Measurements from ENCODE around the gene GIPR. TPM values are rescaled to one million over a fixed set of nuclear protein-coding genes. Genes with fewer than 3 reads are reported as not detected.
"Not testable (repeated sequence)": the region's sequence is repeated elsewhere in the genome, so short reads cannot be mapped to it uniquely, and the experiment has no call there.

The GIPR gene
- total RNA-seq (0.26 TPM), polyA plus RNA-seq (0.70 TPM)

- DNase-seq (ENCODE audit: extremely low spot score): no peak
- no peak within 1 kb of the TSS for H3K27ac ChIP-seq (ENCODE audit: low read depth)
- WGBS: 16% methylated on average over 15 of the region's 15 CpGs
- H3K36me3 ChIP-seq (ENCODE audit: insufficient read depth): no peaks in the 10 kb centered on the region
- peak within 1 kb of the TSS; percentile 13 for H3K4me3 ChIP-seq (ENCODE audit: low read depth, low read length)
- H3K4me1 ChIP-seq (ENCODE audit: insufficient read depth): no peaks in the 10 kb centered on the region
Measured at GRCh38 chr19:45667620-45668341, at the start of gene GIPR. Gene GIPR, plus strand, starts transcription at chr19:45668221. Its CDS starts 1,300 bp downstream, at chr19:45669521.

- Histone ChIP-seq H3K27ac (ENCODE audit: low read depth) (no peak overlapping the region), H3K4me1 (ENCODE audit: insufficient read depth) (peaks cover 1% of the 10 kb centered on the region), H3K4me3 (ENCODE audit: low read depth, low read length) (no peak overlapping the region), H3K36me3 (ENCODE audit: insufficient read depth) (peaks cover 6% of the 10 kb centered on the region)
- 89% methylated on average over 17 of the region's 17 CpGs for WGBS
- no peak for DNase-seq (ENCODE audit: extremely low spot score)
Measured at GRCh38 chr19:45621389-45621788, 46.6 kb upstream of the GIPR start.

GRCh38 chr19:45621976-45622503 lies 46.0 kb upstream of the GIPR start:
- Histone ChIP-seq H3K36me3 (ENCODE audit: insufficient read depth) (peaks cover 6% of the 10 kb centered on the region), H3K27ac (ENCODE audit: low read depth) (no peak overlapping the region), H3K4me1 (ENCODE audit: insufficient read depth) (peaks cover 1% of the 10 kb centered on the region), H3K4me3 (ENCODE audit: low read depth, low read length) (no peak overlapping the region)
- WGBS: 91% methylated on average over 6 of the region's 6 CpGs
- DNase-seq (ENCODE audit: extremely low spot score): no peak

GRCh38 chr19:45623984-45624383 lies 44.0 kb upstream of the GIPR start:
- no peak overlapping the region for H3K4me3 ChIP-seq (ENCODE audit: low read depth, low read length)
- 94% methylated on average over 1 of the region's 1 CpG for WGBS
- H3K27ac ChIP-seq (ENCODE audit: low read depth): no peak overlapping the region
- no peak for DNase-seq (ENCODE audit: extremely low spot score)
- H3K4me1 ChIP-seq (ENCODE audit: insufficient read depth): peaks cover 1% of the 10 kb centered on the region
- peaks cover 4% of the 10 kb centered on the region for H3K36me3 ChIP-seq (ENCODE audit: insufficient read depth)

- not testable (repeated sequence) for H3K4me1 ChIP-seq (ENCODE audit: insufficient read depth); H3K4me3 ChIP-seq (ENCODE audit: low read depth, low read length); H3K27ac ChIP-seq (ENCODE audit: low read depth); H3K36me3 ChIP-seq (ENCODE audit: insufficient read depth); DNase-seq (ENCODE audit: extremely low spot score)
- WGBS: 99% methylated on average over 7 of the region's 7 CpGs
Measured at GRCh38 chr19:45628219-45628618, 39.8 kb upstream of the GIPR start.

GRCh38 chr19:45629704-45630103 lies 38.3 kb upstream of the GIPR start:
- H3K4me1 ChIP-seq (ENCODE audit: insufficient read depth): no peaks in the 10 kb centered on the region
- H3K36me3 ChIP-seq (ENCODE audit: insufficient read depth): no peaks in the 10 kb centered on the region
- no peak overlapping the region for H3K4me3 ChIP-seq (ENCODE audit: low read depth, low read length)
- DNase-seq (ENCODE audit: extremely low spot score): no peak
- H3K27ac ChIP-seq (ENCODE audit: low read depth): no peak overlapping the region
- WGBS: 76% methylated on average over 4 of the region's 4 CpGs

- no peaks in the 10 kb centered on the region for H3K4me1 ChIP-seq (ENCODE audit: insufficient read depth)
- no peak for DNase-seq (ENCODE audit: extremely low spot score)
- H3K4me3 ChIP-seq (ENCODE audit: low read depth, low read length): no peak overlapping the region
- WGBS: 97% methylated on average over 2 of the region's 2 CpGs
- no peaks in the 10 kb centered on the region for H3K36me3 ChIP-seq (ENCODE audit: insufficient read depth)
- H3K27ac ChIP-seq (ENCODE audit: low read depth): no peak overlapping the region
Measured at GRCh38 chr19:45630463-45630862, 37.6 kb upstream of the GIPR start.

- no peak overlapping the region for H3K4me3 ChIP-seq (ENCODE audit: low read depth, low read length)
- WGBS: 42% methylated on average over 27 of the region's 27 CpGs
- no peaks in the 10 kb centered on the region for H3K4me1 ChIP-seq (ENCODE audit: insufficient read depth)
- H3K36me3 ChIP-seq (ENCODE audit: insufficient read depth): no peaks in the 10 kb centered on the region
- no peak overlapping the region for H3K27ac ChIP-seq (ENCODE audit: low read depth)
- DNase-seq (ENCODE audit: extremely low spot score): peak; percentile 81
Measured at GRCh38 chr19:45632468-45633196, 35.4 kb upstream of the GIPR start.

- Histone ChIP-seq H3K27ac (ENCODE audit: low read depth) (no peak overlapping the region), H3K4me3 (ENCODE audit: low read depth, low read length) (no peak overlapping the region), H3K36me3 (ENCODE audit: insufficient read depth) (no peaks in the 10 kb centered on the region), H3K4me1 (ENCODE audit: insufficient read depth) (no peaks in the 10 kb centered on the region)
- no peak for DNase-seq (ENCODE audit: extremely low spot score)
- 93% methylated on average over 1 of the region's 1 CpG for WGBS
Measured at GRCh38 chr19:45636275-45636674, 31.7 kb upstream of the GIPR start.

GRCh38 chr19:45636902-45637301 lies 31.1 kb upstream of the GIPR start:
- H3K4me1 ChIP-seq (ENCODE audit: insufficient read depth): no peaks in the 10 kb centered on the region
- H3K4me3 ChIP-seq (ENCODE audit: low read depth, low read length): no peak overlapping the region
- H3K36me3 ChIP-seq (ENCODE audit: insufficient read depth): no peaks in the 10 kb centered on the region
- WGBS: 65% methylated on average over 2 of the region's 2 CpGs
- no peak overlapping the region for H3K27ac ChIP-seq (ENCODE audit: low read depth)
- DNase-seq (ENCODE audit: extremely low spot score): no peak

- Histone ChIP-seq H3K4me3 (ENCODE audit: low read depth, low read length) (peak overlapping the region; percentile 44), H3K4me1 (ENCODE audit: insufficient read depth) (no peaks in the 10 kb centered on the region), H3K36me3 (ENCODE audit: insufficient read depth) (no peaks in the 10 kb centered on the region), H3K27ac (ENCODE audit: low read depth) (no peak overlapping the region)
- no peak for DNase-seq (ENCODE audit: extremely low spot score)
- 64% methylated on average over 19 of the region's 19 CpGs for WGBS
Measured at GRCh38 chr19:45637890-45638667, 29.9 kb upstream of the GIPR start.

- Histone ChIP-seq H3K4me3 (ENCODE audit: low read depth, low read length) (peak within 1 kb of the TSS; percentile 44), H3K27ac (ENCODE audit: low read depth) (no peak within 1 kb of the TSS), H3K4me1 (ENCODE audit: insufficient read depth) (no peaks in the 10 kb centered on the region), H3K36me3 (ENCODE audit: insufficient read depth) (no peaks in the 10 kb centered on the region)
- no peak for DNase-seq (ENCODE audit: extremely low spot score)
- 3% methylated on average over 52 of the region's 52 CpGs for WGBS
Measured at GRCh38 chr19:45638930-45639729, 28.9 kb upstream of the GIPR start, which contains the start of gene EML2. Gene EML2, minus strand, starts transcription at chr19:45639397. Its CDS starts 21 bp downstream, at chr19:45639376.

- H3K27ac ChIP-seq (ENCODE audit: low read depth): no peak overlapping the region
- H3K36me3 ChIP-seq (ENCODE audit: insufficient read depth): no peaks in the 10 kb centered on the region
- DNase-seq (ENCODE audit: extremely low spot score): no peak
- H3K4me3 ChIP-seq (ENCODE audit: low read depth, low read length): no peak overlapping the region
- H3K4me1 ChIP-seq (ENCODE audit: insufficient read depth): no peaks in the 10 kb centered on the region
- 58% methylated on average over 17 of the region's 17 CpGs for WGBS
Measured at GRCh38 chr19:45640849-45641273, 27.2 kb upstream of the GIPR start.
